Measurements from ENCODE around the gene AKR1A1.

AKR1A1 gene

GRCh38 chr1:45619149-45619921 lies 68.7 kb downstream of the AKR1A1 start:
- H3K4me3 ChIP-seq (ENCODE audit: low read depth, low read length) = no peak overlapping the region
- DNase-seq (ENCODE audit: low read depth) = peak; percentile 57
- TF ChIP-seq CTCF (IDR thresholded peaks at IDR 0.05; ENCODE audit: control insufficient read depth, extremely low read depth, insufficient read depth) = no peak

Data from LNCaP clone FGC (cell line).